Measurements from ENCODE around the gene TMEM151B.

TMEM151B gene

GRCh38 chr6:44285552-44286284 is 15.5 kb downstream of the TMEM151B start:
- DNase-seq: no peak

DNA sequence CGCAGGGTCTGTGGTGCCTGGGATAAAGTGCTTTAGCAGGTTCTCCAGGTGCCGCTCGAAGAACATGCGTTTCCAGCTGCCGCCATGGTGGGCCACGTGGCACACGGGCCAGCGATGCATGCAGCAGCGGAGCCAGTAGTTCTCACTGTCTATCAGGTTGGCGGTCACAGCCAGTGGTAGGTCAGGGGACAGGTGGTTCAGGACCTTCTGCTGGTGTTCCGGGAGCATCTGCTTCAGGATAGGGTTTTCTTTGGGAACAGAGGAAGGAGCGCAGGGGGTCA is 16.0 kb downstream of the TMEM151B start:
- DNase-seq: no peak

DNA sequence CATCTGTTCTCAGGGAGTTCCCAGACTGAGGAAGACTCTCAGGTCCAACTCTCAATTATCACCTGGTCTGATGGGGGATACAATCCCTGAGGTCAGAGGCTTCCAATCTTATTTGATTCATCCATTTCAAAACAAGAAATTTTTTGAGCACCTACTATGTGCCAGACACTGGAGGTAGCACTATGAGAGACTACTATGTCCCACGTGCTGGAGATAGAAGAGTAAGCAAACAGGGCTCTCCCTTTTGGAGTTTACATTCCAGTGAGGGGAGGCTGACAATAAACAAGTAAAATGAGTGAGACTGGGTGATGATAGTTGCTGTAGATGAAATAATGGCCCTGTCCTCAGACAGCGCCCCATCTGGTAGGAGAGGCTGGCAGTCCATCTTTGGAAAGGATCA is 16.5 kb downstream of the TMEM151B start:
- DNase-seq: no peak

- peak; percentile 81 for DNase-seq
These were observed 19.5 kb downstream of the TMEM151B start for GRCh38 chr6:44289726-44290260.

DNA sequence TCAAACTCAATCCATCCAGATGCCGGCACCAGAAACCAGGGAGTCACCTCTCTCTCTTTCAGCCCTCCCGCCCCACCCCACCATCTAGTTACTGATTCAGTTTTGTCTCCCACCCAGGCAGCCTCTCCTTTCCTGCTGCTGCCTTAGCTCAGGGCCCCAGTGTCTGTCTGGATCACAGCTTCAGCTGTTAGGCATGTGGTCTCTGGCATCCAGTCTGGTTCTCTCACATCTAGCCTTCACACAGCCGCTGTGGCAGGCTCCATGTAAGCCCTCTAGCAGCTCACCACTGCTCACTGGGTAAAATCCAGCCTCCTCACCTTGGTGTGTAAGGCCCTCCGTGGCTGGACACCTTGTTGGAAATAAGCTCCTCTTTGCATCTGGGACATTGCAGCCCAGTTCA is 21.6 kb downstream of the TMEM151B start:
- DNase-seq: no peak

- no peak for DNase-seq
These were observed 22.6 kb downstream of the TMEM151B start for GRCh38 chr6:44292661-44293365.

- DNase-seq: no peak
These were observed 24.9 kb downstream of the TMEM151B start for GRCh38 chr6:44294832-44295791.

- peak; percentile 17 for DNase-seq
These were observed 27.1 kb downstream of the TMEM151B start for GRCh38 chr6:44297063-44298038.

DNA sequence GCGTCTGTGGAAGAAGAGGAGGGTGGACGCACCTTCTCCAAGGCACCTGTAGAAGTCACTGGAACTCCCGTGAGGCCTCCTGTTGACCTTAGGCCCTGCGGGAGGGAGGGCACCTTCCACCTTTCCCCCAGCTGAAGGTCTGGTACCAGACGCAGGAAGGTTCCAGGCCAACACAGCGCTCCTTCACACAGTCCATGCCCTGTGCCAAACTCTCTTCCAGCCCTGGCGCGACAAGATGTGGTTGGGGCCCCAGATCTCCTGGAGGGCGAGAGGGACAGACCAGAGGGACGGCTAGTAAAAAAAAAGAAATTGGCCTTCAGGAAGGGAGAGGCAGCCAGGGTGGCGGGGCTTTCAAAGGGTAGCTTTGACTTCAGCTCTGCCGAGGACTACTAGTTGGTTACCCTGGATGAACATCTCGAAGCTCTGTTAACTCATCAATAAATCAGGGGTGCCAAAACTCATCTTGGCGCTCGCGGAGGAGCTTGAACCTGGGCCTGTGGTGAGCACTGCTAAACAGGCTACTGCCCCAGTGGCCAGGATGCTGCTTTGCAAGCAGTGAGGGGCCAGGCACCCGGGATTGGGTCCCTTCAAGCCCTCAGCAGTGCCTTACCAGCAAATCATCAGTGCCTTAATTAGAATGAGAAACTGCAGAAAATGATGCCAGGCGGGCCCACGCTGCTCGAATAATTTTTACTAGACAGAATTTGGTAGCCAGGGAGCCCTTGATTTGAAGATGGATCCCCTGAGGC is 28.0 kb downstream of the TMEM151B start:
- DNase-seq: no peak

DNA sequence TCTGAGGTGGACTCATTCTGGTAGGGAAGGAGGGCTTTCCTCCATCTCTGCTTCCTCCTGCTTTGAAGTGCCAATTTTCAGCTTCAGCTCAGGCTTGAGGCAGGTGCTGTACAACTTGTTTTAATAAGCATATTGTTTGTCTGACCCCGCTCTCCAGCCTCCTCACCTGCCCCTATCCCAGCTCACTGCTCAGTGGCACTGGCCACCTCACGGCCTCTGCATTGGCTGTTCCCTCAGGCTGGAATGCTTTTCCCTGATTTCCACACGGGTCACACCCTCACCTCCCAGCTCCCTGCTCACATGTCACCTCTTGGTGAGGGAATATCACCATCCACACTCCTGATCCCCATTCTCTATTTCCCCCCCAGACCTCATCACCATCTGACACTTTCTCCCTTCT is 28.6 kb downstream of the TMEM151B start:
- no peak for DNase-seq

GRCh38 chr6:44300292-44300823 is 30.1 kb downstream of the TMEM151B start:
- DNase-seq: no peak

GRCh38 chr6:44301106-44301505 is 30.9 kb downstream of the TMEM151B start:
- DNase-seq: no peak

GRCh38 chr6:44301782-44302564 is 31.7 kb downstream of the TMEM151B start:
- DNase-seq: no peak

DNA sequence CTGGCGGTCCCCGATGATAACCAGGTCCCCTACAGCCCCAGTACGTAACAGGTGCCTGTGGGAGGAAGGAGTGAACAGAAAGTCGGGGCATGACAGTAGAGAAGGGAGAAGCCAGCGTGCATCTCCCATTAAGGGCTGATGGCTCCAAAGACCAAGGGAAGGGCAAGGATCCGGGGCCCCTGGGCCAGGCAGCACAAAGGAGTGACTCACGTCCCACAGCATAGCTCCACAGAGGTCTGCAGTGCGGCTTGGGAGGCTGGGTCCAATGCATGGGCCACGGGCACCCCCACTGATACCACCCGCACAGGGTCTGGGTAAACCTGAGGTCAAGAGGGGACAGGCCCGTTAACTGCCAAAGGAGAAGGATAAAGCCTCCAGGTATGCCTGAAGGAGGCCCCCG is 32.6 kb downstream of the TMEM151B start:
- DNase-seq: no peak

- DNase-seq: no peak
These were observed 33.6 kb downstream of the TMEM151B start for GRCh38 chr6:44303842-44304241.

GRCh38 chr6:44304282-44305199 is 34.3 kb downstream of the TMEM151B start:
- DNase-seq: no peak

GRCh38 chr6:44305200-44305725 is 35.0 kb downstream of the TMEM151B start:
- DNase-seq: no peak

DNA sequence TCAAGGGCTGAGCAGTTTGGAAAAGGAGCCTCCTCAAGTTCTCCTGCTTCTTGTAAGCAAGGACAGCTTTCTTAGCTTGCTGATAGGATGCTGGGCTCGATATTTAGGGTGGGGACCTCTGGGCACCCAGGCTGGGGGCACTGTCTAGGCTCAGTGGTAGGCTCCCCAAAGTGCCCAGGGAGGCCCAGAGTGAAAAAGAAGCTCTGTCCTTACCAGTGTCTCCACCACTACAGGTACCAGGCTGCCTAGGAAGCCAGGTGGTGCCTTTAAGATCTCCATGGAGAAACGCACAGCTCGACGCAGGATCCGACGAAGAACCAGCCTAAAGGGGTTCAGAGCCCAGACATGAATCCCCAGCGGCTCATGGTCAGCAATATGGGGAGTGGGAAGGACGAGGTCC is 36.5 kb downstream of the TMEM151B start:
- DNase-seq: no peak

- no peak for DNase-seq
These were observed 37.0 kb downstream of the TMEM151B start for GRCh38 chr6:44307217-44307616.
